ENCODE data around the gene MIA.

DNA sequence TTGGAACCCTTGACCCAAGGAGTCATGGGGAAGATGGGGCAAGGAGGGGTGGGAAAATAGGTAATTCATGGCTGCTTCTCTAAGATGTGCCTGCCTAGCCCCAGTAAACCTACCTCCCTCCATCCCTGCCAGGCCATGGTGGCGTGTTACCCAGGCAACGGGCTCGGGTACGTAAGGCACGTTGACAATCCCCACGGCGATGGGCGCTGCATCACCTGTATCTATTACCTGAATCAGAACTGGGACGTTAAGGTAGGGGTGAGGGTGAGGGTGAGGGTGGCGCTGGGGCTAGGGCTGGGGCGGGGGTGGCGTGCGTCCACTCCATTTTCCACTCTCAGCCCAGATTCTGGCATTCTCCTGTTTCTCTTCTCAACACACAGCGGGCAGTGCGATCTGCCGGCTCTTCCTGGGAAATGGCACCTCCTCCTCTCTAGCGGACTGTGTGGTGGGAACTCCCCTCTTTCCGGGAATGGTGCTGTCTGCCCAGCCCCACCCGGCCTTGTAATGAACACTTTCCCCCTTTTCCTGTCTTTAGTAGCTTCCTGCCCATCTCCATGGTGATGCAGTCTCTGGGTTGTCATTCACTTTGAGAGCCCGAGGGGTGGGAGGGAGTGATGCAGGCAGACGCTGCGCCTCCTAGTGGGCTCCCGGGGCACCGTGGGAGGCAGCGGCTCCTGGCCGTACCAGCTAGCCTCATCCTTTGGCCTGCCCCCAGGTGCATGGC, 31.3 kb downstream of the MIA start:
- no peak for TF ChIP-seq POLR2A (IDR thresholded peaks at IDR 0.05; ENCODE audit: low read depth)
- TF ChIP-seq, protein P1, sequence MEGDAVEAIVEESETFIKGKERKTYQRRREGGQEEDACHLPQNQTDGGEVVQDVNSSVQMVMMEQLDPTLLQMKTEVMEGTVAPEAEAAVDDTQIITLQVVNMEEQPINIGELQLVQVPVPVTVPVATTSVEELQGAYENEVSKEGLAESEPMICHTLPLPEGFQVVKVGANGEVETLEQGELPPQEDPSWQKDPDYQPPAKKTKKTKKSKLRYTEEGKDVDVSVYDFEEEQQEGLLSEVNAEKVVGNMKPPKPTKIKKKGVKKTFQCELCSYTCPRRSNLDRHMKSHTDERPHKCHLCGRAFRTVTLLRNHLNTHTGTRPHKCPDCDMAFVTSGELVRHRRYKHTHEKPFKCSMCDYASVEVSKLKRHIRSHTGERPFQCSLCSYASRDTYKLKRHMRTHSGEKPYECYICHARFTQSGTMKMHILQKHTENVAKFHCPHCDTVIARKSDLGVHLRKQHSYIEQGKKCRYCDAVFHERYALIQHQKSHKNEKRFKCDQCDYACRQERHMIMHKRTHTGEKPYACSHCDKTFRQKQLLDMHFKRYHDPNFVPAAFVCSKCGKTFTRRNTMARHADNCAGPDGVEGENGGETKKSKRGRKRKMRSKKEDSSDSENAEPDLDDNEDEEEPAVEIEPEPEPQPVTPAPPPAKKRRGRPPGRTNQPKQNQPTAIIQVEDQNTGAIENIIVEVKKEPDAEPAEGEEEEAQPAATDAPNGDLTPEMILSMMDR (IDR thresholded peaks at IDR 0.05) = peak; percentile 79 to 96 (median 83)
